SK-N-SH (cell line): ENCODE measurements around the gene PAMR1. TPM values are rescaled to one million over a fixed set of nuclear protein-coding genes. Genes with fewer than 3 reads are reported as not detected.
A peak's percentile ranks its signal among the peaks of the same experiment; 100 is the strongest.

Source experiments
- CTCF ChIA-PET: fragments of 300-600, 350-600 bp; formaldehyde crosslinking; extraction: SDS; loops from one replicate; lab custom pipeline; 2021; lab: Yijun Ruan, JAX
- POLR2A ChIA-PET: fragments of 350-600 bp; sonication (Branson Sonifier 250); formaldehyde crosslinking; extraction: SDS; loops from one replicate; lab custom pipeline; 2020; ENCODE audit warnings: antibody characterized with exemption, inconsistent platforms; lab: Yijun Ruan, JAX
- DNase-seq: peaks from one replicate; pipeline ENCODE4 v3.0.0; 2012
- H2AFZ ChIP-seq: fragments of 200-600 bp; sonication (generic); 2 replicates; pipeline ENCODE4 v1.8.1; 2016; ENCODE audit warnings: antibody characterized with exemption, mild to moderate bottlenecking, low read depth
- H3F3A ChIP-seq: fragments of 200-600 bp; sonication (generic); replicated peaks from 2 replicates; pipeline ENCODE3; 2016; ENCODE audit warnings: antibody characterized with exemption, mild to moderate bottlenecking; ENCODE audit not compliant: insufficient read depth
- H3K27ac ChIP-seq, 2 experiments: fragments of 200-500 bp in 1 of 2; fragments of 200-600 bp in 1 of 2; sonication (Bioruptor generic) in 1 of 2; sonication (generic), shearing (Covaris generic) in 1 of 2; 2 replicates each; pipeline versions ENCODE4 v1.5.1 to v1.6.1; 2014 to 2016; ENCODE audit warnings: low read depth in 2 of 2, inconsistent platforms in 1 of 2, low read length in 1 of 2, mild to moderate bottlenecking in 1 of 2, mixed read lengths in 1 of 2
- H3K27me3 ChIP-seq: fragments of 200-600 bp; sonication (generic), shearing (Covaris generic); 2 replicates; pipeline ENCODE4 v1.6.1; 2016; ENCODE audit warnings: mixed run types; ENCODE audit not compliant: insufficient read depth
- H3K36me3 ChIP-seq, 2 experiments: fragments of 200-500 bp in 1 of 2; fragments of 200-600 bp in 1 of 2; sonication (Bioruptor generic) in 1 of 2; sonication (generic) in 1 of 2; replicated peaks in 1 of 2; 2 replicates each; pipeline versions ENCODE3 to v1.5.1; 2014 to 2016; ENCODE audit warnings: low read length in 1 of 2, mild to moderate bottlenecking in 1 of 2; ENCODE audit not compliant: insufficient read depth in 2 of 2, control insufficient read depth in 1 of 2
- H3K4me1 ChIP-seq, 2 experiments: fragments of 200-500 bp in 1 of 2; fragments of 200-600 bp in 1 of 2; sonication (Bioruptor generic) in 1 of 2; sonication (generic), shearing (Covaris generic) in 1 of 2; 2 replicates each; pipeline versions ENCODE4 v1.5.1 to v1.6.1; 2014 to 2016; ENCODE audit warnings: low read depth in 1 of 2, low read length in 1 of 2, mixed run types in 1 of 2; ENCODE audit not compliant: insufficient read depth in 2 of 2, control insufficient read depth in 1 of 2
- H3K4me2 ChIP-seq: fragments of 200-600 bp; sonication (generic), shearing (Covaris generic); 2 replicates; pipeline ENCODE4 v1.6.1; 2017; ENCODE audit warnings: mixed run types
- H3K4me3 ChIP-seq, 2 experiments: fragments of 200-500 bp in 1 of 2; fragments of 200-600 bp in 1 of 2; sonication (Bioruptor generic) in 1 of 2; sonication (generic), shearing (Covaris generic) in 1 of 2; 2 replicates each; pipeline versions ENCODE4 v1.5.1 to v1.8.1; 2014 to 2016; ENCODE audit warnings: low read depth in 2 of 2, inconsistent platforms in 1 of 2, low read length in 1 of 2, mild to moderate bottlenecking in 1 of 2, mixed read lengths in 1 of 2, moderate library complexity in 1 of 2
- H3K79me2 ChIP-seq: fragments of 200-600 bp; sonication (generic); 2 replicates; pipeline ENCODE4 v1.8.1; 2017; ENCODE audit warnings: mild to moderate bottlenecking; ENCODE audit not compliant: insufficient read depth
- H3K9ac ChIP-seq: fragments of 200-600 bp; sonication (generic); 2 replicates; pipeline ENCODE4 v1.6.1; 2017; ENCODE audit warnings: mixed run types
- H3K9me2 ChIP-seq: fragments of 200-600 bp; sonication (generic); 2 replicates; pipeline ENCODE4 v1.6.1; 2017; ENCODE audit warnings: mixed run types
- H3K9me3 ChIP-seq: fragments of 200-600 bp; sonication (generic); 2 replicates; pipeline ENCODE4 v1.6.1; 2017; ENCODE audit warnings: mixed run types, mild to moderate bottlenecking, moderate library complexity
- H4K20me1 ChIP-seq: fragments of 200-600 bp; sonication (generic); 2 replicates; pipeline ENCODE4 v1.6.1; 2017; ENCODE audit warnings: mild to moderate bottlenecking, mixed run types; ENCODE audit not compliant: insufficient read depth
- EP300 ChIP-seq, 2 experiments: IDR thresholded peaks; 2 replicates each; pipeline versions ENCODE4 v1.4.0 to v1.6.1; 2012; ENCODE audit warnings: borderline replicate concordance in 1 of 2, low read depth in 1 of 2, low read length in 1 of 2
- EZH2phosphoT487 ChIP-seq: fragments of 200-600 bp; sonication (generic); IDR thresholded peaks from 2 replicates; pipeline ENCODE4 v1.6.1; 2017; ENCODE audit warnings: low read depth, mixed run types, mild to moderate bottlenecking, antibody characterized with exemption, moderate library complexity, borderline replicate concordance
- FOSL2 ChIP-seq: IDR thresholded peaks from 2 replicates; pipeline ENCODE4 v1.4.0; 2012; ENCODE audit warnings: low read depth, mild to moderate bottlenecking, moderate library complexity, borderline replicate concordance
- FOXJ3 ChIP-seq: sonication (generic); formaldehyde crosslinking; IDR thresholded peaks from 2 replicates; pipeline ENCODE4 v1.5.1; 2020; ENCODE audit warnings: mild to moderate bottlenecking, missing genetic modification reagents
- GATA2 ChIP-seq: sonication (generic); formaldehyde crosslinking; IDR thresholded peaks from 2 replicates; pipeline ENCODE4 v1.5.0; 2020; ENCODE audit warnings: mild to moderate bottlenecking, missing genetic modification reagents
- JUND ChIP-seq: IDR thresholded peaks from 2 replicates; pipeline ENCODE4 v1.4.0; 2012
- MEF2A ChIP-seq: IDR thresholded peaks from 2 replicates; pipeline ENCODE4 v1.4.0; 2012; ENCODE audit warnings: low read depth, borderline replicate concordance
- MXI1 ChIP-seq: IDR thresholded peaks from 2 replicates; pipeline ENCODE4 v1.6.1; 2012; ENCODE audit warnings: mild to moderate bottlenecking, low read depth, low read length, improper control_type of control experiment
- POLR2AphosphoS5 ChIP-seq: IDR thresholded peaks from 2 replicates; pipeline ENCODE4 v1.6.1; 2012; ENCODE audit warnings: low read depth, low read length
- RAD21 ChIP-seq: IDR thresholded peaks from 2 replicates; pipeline ENCODE4 v1.6.1; 2012; ENCODE audit warnings: mild to moderate bottlenecking, low read length
- RCOR1 ChIP-seq: fragments of 150-350 bp; IDR thresholded peaks from 2 replicates; pipeline ENCODE4 v1.6.1; 2017; ENCODE audit warnings: antibody characterized with exemption, low read length
- SMC3 ChIP-seq: IDR thresholded peaks from 2 replicates; pipeline ENCODE4 v1.6.1; 2012; ENCODE audit warnings: low read depth, low read length, improper control_type of control experiment
- WGBS: methylation state at CpG from one replicate; pipeline ENCODE4 v1.1.6; 2017; ENCODE audit warnings: low lambda C conversion rate; 5-methylcytosine and 5-hydroxymethylcytosine counted together
- polyA plus RNA-seq, 3 experiments: library from polyadenylated mRNA; depleted of rRNA; stranded (reverse); fragments of >200 nt; gene quantifications; 2 replicates each; pipeline ENCODE4 v1.2.3, GENCODE V29; 2012
- TF ChIP-seq, protein P1 (sequence below): IDR thresholded peaks from 2 replicates; pipeline ENCODE4; 2012
- TF ChIP-seq, protein P2 (sequence below): IDR thresholded peaks from 2 replicates; pipeline ENCODE4 v1.4.0; 2012; ENCODE audit warnings: low read depth, borderline replicate concordance

Gene PAMR1
- polyA plus RNA-seq, 1 of the 3 experiments (the other 2 are of a cell fraction): 0.31 TPM

GRCh38 chr11:35390737-35391682 is 134.4 kb downstream of the PAMR1 start:
- Histone ChIP-seq H3K79me2 (no peaks in the 10 kb centered on the region), H3K4me3 (no peak overlapping the region), H4K20me1 (no peaks in the 10 kb centered on the region), H3F3A (no peaks in the 10 kb centered on the region), H3K36me3 (no peaks in the 10 kb centered on the region), H3K9me2 (no peaks in the 10 kb centered on the region), H3K4me1 (peaks cover 5 to 28% of the 10 kb centered on the region in 2 experiments; a peak in 2 of 4 replicates), H3K9ac (no peak overlapping the region), H3K4me2 (no peak overlapping the region; the same call in 1 of the 2 replicates), H3K27me3 (no peaks in the 10 kb centered on the region), H3K27ac (no peak overlapping the region), H3K9me3 (no peaks in the 10 kb centered on the region), H2AFZ (no peak overlapping the region)
- POLR2A ChIA-PET: no interaction called here
- no peak for DNase-seq
- 78% methylated on average over 13 of the region's 13 CpGs for WGBS
- CTCF ChIA-PET: interaction anchor here (0.6 to 10.6 kb wide), 52 partner anchors 8 to 1241 kb away, joined by 3 to 92 read pairs (median 4); partner anchors contain the start of gene ELF5
- TF ChIP-seq FOSL2 (peak; percentile 41; the same call in 1 of the 2 replicates), POLR2AphosphoS5 (no peak), FOXJ3 (CRISPR knock-in tag) (no peak), GATA2 (no peak), MXI1 (no peak), RAD21 (no peak), MEF2A (no peak), RCOR1 (no peak), EP300 (IDR thresholded peaks at IDR 0.05; ENCODE audit: borderline replicate concordance in 1 of 2, low read depth in 1 of 2, low read length in 1 of 2) (no peak), JUND (peak; percentile 38; the same call in 1 of the 2 replicates)
- TF ChIP-seq, protein P1, sequence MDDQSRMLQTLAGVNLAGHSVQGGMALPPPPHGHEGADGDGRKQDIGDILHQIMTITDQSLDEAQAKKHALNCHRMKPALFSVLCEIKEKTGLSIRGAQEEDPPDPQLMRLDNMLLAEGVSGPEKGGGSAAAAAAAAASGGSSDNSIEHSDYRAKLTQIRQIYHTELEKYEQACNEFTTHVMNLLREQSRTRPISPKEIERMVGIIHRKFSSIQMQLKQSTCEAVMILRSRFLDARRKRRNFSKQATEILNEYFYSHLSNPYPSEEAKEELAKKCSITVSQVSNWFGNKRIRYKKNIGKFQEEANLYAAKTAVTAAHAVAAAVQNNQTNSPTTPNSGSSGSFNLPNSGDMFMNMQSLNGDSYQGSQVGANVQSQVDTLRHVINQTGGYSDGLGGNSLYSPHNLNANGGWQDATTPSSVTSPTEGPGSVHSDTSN: no peak

DNA sequence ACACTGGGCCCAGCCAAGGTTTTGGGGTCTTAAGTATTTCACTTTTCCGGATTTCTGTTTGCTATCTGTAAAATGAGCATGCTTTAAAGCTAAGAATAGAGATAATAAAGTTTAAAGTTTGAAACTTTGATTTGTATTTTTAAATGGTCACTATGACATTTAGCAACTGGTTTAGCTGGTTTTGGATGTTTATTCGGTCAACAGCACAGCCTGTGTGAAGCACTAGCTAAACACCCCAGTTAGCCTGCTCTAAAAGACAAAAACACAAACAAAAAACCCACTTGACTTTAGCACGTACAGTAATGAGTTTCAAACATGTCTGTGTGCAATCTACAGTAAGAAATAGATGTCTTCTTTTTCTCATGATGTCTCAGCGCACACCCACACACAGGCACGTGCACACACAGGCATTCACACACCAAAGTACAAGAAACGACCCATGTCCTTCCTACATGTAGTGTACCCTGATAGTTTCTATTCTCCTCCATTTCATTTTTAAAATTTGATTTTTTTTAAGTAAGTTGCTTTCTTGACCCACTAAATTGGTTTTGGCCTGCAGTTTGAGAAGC is 135.4 kb downstream of the PAMR1 start:
- H3K9ac ChIP-seq: no peak overlapping the region
- no peak for TF ChIP-seq EP300 (IDR thresholded peaks at IDR 0.05; ENCODE audit: borderline replicate concordance in 1 of 2, low read depth in 1 of 2, low read length in 1 of 2)
- TF ChIP-seq RCOR1: no peak
- TF ChIP-seq EZH2phosphoT487: no peak
- TF ChIP-seq MEF2A: no peak
- no peak for TF ChIP-seq SMC3
- TF ChIP-seq, protein P2, sequence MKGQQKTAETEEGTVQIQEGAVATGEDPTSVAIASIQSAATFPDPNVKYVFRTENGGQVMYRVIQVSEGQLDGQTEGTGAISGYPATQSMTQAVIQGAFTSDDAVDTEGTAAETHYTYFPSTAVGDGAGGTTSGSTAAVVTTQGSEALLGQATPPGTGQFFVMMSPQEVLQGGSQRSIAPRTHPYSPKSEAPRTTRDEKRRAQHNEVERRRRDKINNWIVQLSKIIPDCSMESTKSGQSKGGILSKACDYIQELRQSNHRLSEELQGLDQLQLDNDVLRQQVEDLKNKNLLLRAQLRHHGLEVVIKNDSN: no peak
- no peaks in the 10 kb centered on the region for H3K9me2 ChIP-seq
- no peak for DNase-seq
- no peaks in the 10 kb centered on the region for H3K36me3 ChIP-seq
- H3K4me2 ChIP-seq: no peak overlapping the region
- H3K27ac ChIP-seq: no peak overlapping the region
- POLR2A ChIA-PET: no interaction called here
- H3K4me3 ChIP-seq: no peak overlapping the region
- no peaks in the 10 kb centered on the region for H3K27me3 ChIP-seq
- H3K9me3 ChIP-seq: no peaks in the 10 kb centered on the region
- H4K20me1 ChIP-seq: no peaks in the 10 kb centered on the region
- H3K79me2 ChIP-seq: no peaks in the 10 kb centered on the region
- H2AFZ ChIP-seq: no peak overlapping the region
- H3K4me1 ChIP-seq: peaks cover 5 to 28% of the 10 kb centered on the region in 2 experiments; a peak in 2 of 4 replicates
- whole genome bisulfite sequencing: 94% methylated on average over 6 of the region's 6 CpGs
- CTCF ChIA-PET: interaction anchor here (0.6 to 10.6 kb wide), 6 partner anchors 12 to 469 kb away, joined by 4 to 59 read pairs (median 22); no protein-coding TSS in a partner anchor
- H3F3A ChIP-seq: no peaks in the 10 kb centered on the region
